Effector memory CD8-positive, alpha-beta T cell (primary cell): ENCODE data around the gene RAI2.

Experiments
- ATAC-seq: fragments of 150-1000 bp; cut with Tn5 transposase; replicated peaks from 2 replicates; pipeline ENCODE4 v1.10.0; 2021; ENCODE audit warnings: mild to moderate bottlenecking, moderate library complexity
- DNase-seq, 3 experiments: peaks; one replicate each; pipeline ENCODE4 v3.0.0; 2021
- H3K27ac Mint-ChIP-seq, 2 donors: one replicate each; pipeline ENCODE4 v1.8.0; 2022; ENCODE audit warnings: mild to moderate bottlenecking in 2 of 2, mixed read lengths in 2 of 2, moderate library complexity in 2 of 2
- H3K27me3 Mint-ChIP-seq, 2 donors: one replicate each; pipeline ENCODE4 v1.8.0; 2022; ENCODE audit warnings: mixed read lengths in 2 of 2
- H3K36me3 Mint-ChIP-seq: one replicate; pipeline ENCODE4 v1.8.0; 2022; ENCODE audit warnings: mild to moderate bottlenecking, moderate library complexity, mixed read lengths; ENCODE audit not compliant: insufficient read depth
- H3K4me1 Mint-ChIP-seq, 2 donors: one replicate each; pipeline ENCODE4 v1.8.0; 2022; ENCODE audit warnings: low read depth in 2 of 2, mixed read lengths in 2 of 2
- H3K4me3 Mint-ChIP-seq, 2 donors: one replicate each; pipeline ENCODE4 v1.8.0; 2022; ENCODE audit warnings: mild to moderate bottlenecking in 2 of 2, mixed read lengths in 2 of 2, moderate library complexity in 2 of 2
- H3K9me3 Mint-ChIP-seq, 2 donors: one replicate each; pipeline ENCODE4 v1.8.0; 2022; ENCODE audit warnings: mixed read lengths in 2 of 2
- total RNA-seq, 9 experiments: gene quantifications; one replicate each; lab custom pipeline; 2026; lab: John Stamatoyannopoulos, UW

The RAI2 gene
- 0 to 0.84 (median 0.17) reads per million in 9 experiments for total RNA-seq

DNA sequence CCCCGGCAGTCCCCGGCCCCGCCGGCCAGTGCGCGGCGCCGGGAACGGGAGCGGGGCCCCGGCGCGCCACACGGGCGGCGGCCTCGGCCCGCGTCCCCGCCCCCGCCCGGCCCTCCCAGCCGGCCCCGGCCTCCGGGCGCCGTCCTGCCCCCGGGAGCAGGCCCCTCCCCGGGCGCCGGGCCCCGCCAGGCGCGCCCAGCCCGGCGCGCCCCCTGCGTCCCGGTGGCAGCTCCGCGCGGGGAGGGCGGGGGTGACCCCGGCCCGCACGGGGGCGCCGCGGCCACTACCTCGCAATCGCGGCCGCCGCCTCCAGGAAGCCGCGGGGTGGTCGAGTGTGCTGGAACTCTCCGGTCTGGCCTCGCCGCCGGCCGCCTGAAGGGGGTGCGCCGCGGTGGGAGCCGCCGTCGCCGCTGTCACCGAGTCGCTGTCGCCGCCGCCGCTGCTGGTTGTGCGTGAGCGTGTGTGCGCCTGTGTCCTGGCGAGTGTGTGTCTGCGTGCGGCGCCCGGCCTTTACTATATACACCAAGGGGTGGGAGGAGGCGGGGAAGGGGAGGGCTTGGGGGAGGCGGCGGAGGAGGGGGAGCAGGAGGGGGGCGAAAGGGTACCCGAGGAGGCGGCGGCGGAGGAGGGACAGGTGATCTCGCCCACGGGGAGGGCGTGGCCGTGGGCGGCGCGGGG is at the start of gene RAI2:
RAI2 (minus strand) TSS at position 488 of the 678 bp plus-strand sequence. CDS start 59,288 bp downstream, outside the sequence.
- Mint-ChIP-seq H3K9me3 (no peaks in the 10 kb centered on the region), H3K27ac (no peak within 1 kb of the TSS), H3K27me3 (peaks cover 43 to 58% of the 10 kb centered on the region in 2 donors), H3K4me1 (peaks cover 0 to 2% of the 10 kb centered on the region in 2 donors), H3K36me3 (no peaks in the 10 kb centered on the region), H3K4me3 (peak within 1 kb of the TSS; percentile 31 to 64)
- DNase-seq (no peak), ATAC-seq (no peak)

DNA sequence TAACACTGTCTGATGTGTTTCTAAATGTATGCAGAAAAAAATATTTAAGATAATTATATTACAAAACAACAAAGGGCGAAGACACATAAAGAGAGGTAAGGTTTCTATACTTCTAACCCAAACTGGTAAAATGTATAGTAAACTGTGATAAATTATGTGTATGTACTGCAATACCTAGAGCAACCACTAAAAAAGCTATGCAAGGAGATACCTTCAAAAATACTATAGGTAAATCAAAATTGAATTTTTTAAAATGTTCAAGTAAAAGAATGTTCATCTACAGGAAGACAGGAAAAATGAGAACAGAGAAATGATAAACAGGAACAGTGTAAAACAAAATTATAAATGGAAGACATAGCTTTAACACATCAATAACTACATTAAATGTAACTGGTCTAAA is 27.3 kb upstream of the RAI2 start:
- no peaks in the 10 kb centered on the region for H3K4me1 Mint-ChIP-seq
- no peak overlapping the region for H3K4me3 Mint-ChIP-seq
- H3K36me3 Mint-ChIP-seq = no peaks in the 10 kb centered on the region
- ATAC-seq = no peak
- H3K27ac Mint-ChIP-seq = no peak overlapping the region
- H3K27me3 Mint-ChIP-seq = peaks cover 0 to 9% of the 10 kb centered on the region in 2 donors
- no peak for DNase-seq
- H3K9me3 Mint-ChIP-seq = no peaks in the 10 kb centered on the region

DNA sequence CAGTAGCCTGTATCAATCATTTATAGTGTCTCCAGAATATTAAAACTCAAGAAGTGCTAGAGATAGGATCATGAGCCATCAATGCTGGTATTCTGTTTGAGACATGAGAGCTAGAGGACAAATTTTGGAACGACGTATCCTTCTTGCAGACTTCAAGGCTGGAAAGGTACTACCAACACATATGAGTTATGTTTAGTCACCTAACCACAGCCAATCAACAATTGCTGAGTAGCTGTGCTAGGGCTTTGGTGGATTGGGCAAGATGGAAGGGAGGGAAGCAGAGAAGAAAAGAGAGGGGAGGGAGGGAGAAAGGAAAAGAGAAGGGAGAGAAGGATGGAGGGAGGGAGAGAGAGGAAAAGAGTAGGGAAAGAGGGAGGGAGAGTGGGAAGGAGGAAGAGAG is 21.6 kb upstream of the RAI2 start:
- DNase-seq (no peak), ATAC-seq (no peak)
- Mint-ChIP-seq H3K36me3 (no peaks in the 10 kb centered on the region), H3K4me3 (no peak overlapping the region), H3K27me3 (peaks cover 9 to 10% of the 10 kb centered on the region in 2 donors), H3K27ac (no peak overlapping the region), H3K4me1 (no peaks in the 10 kb centered on the region), H3K9me3 (no peaks in the 10 kb centered on the region)

DNA sequence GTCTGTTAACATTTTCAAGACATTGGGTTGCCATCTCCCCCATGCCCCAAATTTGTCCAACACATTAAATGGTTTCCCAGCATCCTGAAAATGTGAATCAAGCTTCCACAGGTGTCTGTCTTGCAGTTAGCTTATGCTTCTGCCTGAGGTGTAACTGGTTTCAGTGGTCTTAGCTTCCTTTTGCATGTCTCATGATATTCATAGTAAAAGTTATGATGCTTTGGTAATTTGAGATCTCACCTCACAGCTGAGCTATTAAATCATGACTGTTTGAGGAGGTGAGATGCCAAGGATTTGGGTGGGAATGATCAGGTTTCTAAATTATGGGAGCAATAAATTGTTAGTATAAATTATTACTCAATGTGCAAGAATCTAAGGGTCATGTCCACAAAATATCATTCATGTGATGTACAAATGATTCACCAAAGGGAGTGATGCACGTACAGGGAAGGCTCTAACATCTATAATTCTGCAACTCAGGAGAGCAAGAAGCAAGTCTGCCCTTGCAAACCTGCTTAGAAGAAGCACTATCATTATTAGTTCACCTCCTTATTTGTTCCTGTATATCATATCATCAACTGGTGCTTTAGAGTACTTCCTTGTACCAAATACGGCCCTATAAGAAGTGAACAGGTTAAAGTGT is 17.1 kb upstream of the RAI2 start:
- Mint-ChIP-seq H3K4me3 (no peak overlapping the region), H3K27ac (no peak overlapping the region), H3K36me3 (no peaks in the 10 kb centered on the region), H3K27me3 (peaks cover 1 to 9% of the 10 kb centered on the region in 2 donors), H3K9me3 (no peaks in the 10 kb centered on the region), H3K4me1 (no peaks in the 10 kb centered on the region)
- DNase-seq (no peak), ATAC-seq (no peak)

DNA sequence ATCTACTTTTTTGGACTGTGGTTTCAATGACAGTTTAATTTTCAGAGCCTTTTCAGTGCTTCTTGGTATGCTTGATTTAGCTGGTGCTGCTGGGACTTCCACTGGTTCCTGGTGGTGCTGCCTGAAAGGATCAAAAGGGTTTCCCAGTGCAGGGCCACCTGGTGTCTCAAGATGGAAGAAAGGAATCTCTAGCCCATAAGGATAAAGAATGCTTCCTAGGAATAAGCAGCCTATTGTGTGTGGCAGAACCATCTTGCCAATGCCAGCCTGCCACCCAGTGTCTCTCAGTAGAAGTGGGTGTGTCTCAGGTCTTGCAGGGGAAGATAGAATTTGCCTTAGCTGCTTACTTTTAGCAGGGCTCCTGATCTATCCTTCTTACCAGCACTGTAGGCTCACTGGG is 15.0 kb upstream of the RAI2 start:
- ATAC-seq = no peak
- Mint-ChIP-seq H3K4me1 (no peaks in the 10 kb centered on the region), H3K36me3 (no peaks in the 10 kb centered on the region), H3K27ac (no peak overlapping the region), H3K9me3 (no peaks in the 10 kb centered on the region), H3K27me3 (peaks cover 0 to 9% of the 10 kb centered on the region in 2 donors), H3K4me3 (no peak overlapping the region)
- no peak for DNase-seq

DNA sequence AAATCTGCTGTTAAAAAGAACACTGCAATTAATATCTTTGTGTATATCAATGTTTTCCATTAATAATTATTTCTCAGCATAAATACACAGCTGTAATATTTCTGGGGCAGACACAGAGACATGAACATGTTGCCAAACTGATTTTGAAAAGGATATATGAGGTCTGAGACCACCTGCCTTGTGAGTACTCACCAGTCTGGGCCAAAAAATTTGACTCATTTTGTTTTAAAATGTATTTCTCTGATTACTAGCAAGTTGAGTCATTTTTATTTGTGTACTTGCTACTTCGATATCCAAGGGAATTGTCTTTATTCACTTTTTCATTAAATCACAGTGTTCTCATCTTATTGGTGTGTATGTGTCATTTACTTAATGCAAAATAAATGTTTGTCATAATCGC is 8.5 kb upstream of the RAI2 start:
- Mint-ChIP-seq H3K4me3 (no peak overlapping the region), H3K9me3 (no peaks in the 10 kb centered on the region), H3K4me1 (no peaks in the 10 kb centered on the region), H3K36me3 (no peaks in the 10 kb centered on the region), H3K27ac (no peak overlapping the region), H3K27me3 (no peaks in the 10 kb centered on the region)
- ATAC-seq (no peak), DNase-seq (no peak)

DNA sequence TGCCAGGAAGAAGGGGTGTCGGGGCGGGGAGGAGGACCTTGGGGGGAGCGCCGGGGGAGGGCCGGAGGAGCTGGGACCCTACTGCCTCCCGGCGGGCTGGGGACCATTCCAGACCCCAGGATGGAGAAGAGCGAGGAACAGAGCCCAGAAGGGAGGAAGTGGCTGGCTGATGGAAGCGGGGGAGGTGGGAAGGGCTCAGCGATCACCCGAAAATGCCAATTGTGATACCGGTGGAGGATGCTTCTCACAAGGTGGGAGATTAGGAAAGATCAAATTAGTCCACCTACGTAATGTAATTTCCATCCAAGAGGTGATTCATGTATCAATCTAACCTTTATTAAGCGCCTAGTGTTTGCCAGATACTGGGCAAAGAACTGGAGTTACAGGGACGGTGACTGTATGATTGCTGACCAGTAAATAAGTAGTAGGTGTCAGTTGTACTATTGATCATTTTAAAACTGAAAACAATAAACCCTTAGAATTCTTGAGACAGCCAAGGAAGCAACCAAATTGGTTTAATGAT is 452 bp upstream of the RAI2 start:
- Mint-ChIP-seq H3K27me3 (peaks cover 43 to 58% of the 10 kb centered on the region in 2 donors), H3K36me3 (no peaks in the 10 kb centered on the region), H3K4me1 (peaks cover 0 to 2% of the 10 kb centered on the region in 2 donors), H3K9me3 (no peaks in the 10 kb centered on the region), H3K27ac (no peak overlapping the region), H3K4me3 (peak overlapping the region; percentile 14 to 31)
- no peak for ATAC-seq
- DNase-seq = no peak

DNA sequence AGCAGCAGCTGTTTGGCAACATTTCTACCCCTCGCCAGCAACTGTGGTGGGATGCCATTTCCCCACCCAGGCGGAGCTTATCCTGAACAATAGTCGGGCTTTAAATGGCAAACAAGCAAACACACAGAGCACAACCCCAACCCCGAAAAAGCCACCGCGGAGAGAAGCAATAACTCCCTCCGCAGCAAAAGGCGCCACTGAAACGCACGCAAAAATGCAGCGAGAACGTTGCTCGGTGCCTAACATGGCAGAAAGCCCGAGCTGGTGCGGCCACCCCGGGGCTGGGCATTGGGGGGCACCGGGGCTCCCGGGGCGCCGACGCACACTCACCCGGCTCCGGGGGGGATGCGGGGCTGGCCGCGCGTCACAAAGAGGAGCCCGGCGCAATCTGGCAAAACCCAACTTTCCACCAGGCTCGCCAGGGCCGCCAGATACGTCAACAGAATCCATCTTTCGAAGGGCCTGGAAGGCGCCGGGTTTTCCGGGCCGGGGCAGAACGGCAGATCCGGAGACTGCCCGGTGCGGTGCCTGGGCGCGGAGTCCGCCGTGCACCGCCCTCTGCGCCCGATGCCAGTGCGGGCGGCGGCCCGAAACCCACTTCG is 818 bp downstream of the RAI2 start:
- no peak for ATAC-seq
- H3K36me3 Mint-ChIP-seq = no peaks in the 10 kb centered on the region
- H3K27ac Mint-ChIP-seq = no peak overlapping the region
- H3K9me3 Mint-ChIP-seq = no peaks in the 10 kb centered on the region
- peak overlapping the region in 1 of 2 donors; percentile 64 for H3K4me3 Mint-ChIP-seq
- peaks cover 43 to 59% of the 10 kb centered on the region in 2 donors for H3K27me3 Mint-ChIP-seq
- peaks cover 0 to 2% of the 10 kb centered on the region in 2 donors for H3K4me1 Mint-ChIP-seq
- DNase-seq = no peak

DNA sequence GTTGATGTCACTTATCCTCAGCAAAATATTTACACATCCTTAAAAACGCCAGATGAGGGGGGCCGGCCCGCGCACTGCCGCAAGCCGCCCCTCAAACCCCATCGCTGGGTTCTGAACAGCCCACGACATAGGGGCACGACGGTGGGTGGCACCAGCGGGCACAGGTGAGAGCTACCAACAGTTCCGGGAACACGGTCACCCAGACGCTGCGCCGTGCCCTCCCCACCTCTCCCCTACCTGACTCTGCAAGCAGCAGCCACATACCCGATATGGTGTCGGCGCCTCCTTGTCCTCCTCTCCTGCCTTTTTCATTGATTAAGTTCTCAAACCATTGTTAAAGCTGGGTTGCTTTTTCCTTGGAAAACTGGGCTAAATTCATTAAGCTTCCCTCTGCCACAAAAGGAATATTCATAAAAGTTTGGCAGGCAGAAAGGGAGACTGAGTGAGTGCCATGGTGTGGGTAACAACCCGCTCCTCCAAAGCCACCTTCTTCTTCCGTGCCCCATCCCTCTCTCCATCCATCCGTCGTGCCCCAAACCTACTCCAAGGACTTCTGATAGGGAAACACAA is 1.4 kb downstream of the RAI2 start:
- no peaks in the 10 kb centered on the region for H3K9me3 Mint-ChIP-seq
- DNase-seq = no peak
- ATAC-seq = no peak
- H3K27ac Mint-ChIP-seq = no peak overlapping the region
- peaks cover 43 to 64% of the 10 kb centered on the region in 2 donors for H3K27me3 Mint-ChIP-seq
- peak overlapping the region in 1 of 2 donors; percentile 64 for H3K4me3 Mint-ChIP-seq
- H3K36me3 Mint-ChIP-seq = no peaks in the 10 kb centered on the region
- peaks cover 0 to 2% of the 10 kb centered on the region in 2 donors for H3K4me1 Mint-ChIP-seq

DNA sequence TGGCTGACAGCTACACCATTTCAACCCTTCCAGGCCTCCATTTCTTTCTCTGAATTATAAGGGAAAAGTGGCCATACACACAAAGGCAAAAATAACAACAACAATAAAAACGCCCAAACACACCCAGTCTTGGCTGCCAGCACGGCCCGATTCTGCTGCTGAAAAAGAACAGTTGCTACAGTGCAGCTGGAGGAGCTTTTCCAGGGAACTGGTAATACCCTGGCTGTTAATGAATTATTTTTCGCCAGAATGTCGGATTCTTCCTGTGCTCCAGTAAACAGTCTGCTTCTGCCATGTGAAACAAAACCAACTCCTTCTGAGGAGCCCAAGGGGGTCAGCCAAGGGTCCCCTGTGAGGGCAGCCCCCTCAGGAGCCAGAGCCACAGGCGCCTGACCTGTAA is 6.6 kb downstream of the RAI2 start:
- Mint-ChIP-seq H3K4me3 (no peak overlapping the region), H3K27ac (no peak overlapping the region), H3K4me1 (no peaks in the 10 kb centered on the region), H3K9me3 (no peaks in the 10 kb centered on the region), H3K27me3 (peaks cover 13 to 39% of the 10 kb centered on the region in 2 donors), H3K36me3 (no peaks in the 10 kb centered on the region)
- no peak for DNase-seq
- no peak for ATAC-seq

DNA sequence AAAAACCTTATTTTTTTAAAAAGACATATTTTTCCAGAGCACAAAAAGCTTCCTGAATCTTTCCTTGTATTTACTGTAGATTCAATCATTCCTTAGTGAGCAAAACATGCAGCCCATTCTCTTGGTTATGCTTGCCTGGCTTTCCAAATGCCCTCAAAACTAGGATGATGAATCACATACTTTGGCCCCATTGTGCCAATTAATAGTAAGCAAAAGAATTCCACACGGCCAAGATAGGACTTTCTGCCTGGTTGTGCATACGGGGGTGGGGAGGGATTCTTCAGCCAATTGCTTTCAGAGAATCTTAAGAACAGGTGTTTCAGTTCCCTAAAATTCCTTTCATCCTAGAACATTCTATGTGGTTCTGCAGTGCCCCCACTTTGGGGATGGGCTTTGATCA is 7.0 kb downstream of the RAI2 start:
- H3K4me3 Mint-ChIP-seq = no peak overlapping the region
- H3K4me1 Mint-ChIP-seq = no peaks in the 10 kb centered on the region
- H3K9me3 Mint-ChIP-seq = no peaks in the 10 kb centered on the region
- ATAC-seq (no peak), DNase-seq (no peak)
- no peak overlapping the region for H3K27ac Mint-ChIP-seq
- peaks cover 9 to 35% of the 10 kb centered on the region in 2 donors for H3K27me3 Mint-ChIP-seq
- no peaks in the 10 kb centered on the region for H3K36me3 Mint-ChIP-seq

DNA sequence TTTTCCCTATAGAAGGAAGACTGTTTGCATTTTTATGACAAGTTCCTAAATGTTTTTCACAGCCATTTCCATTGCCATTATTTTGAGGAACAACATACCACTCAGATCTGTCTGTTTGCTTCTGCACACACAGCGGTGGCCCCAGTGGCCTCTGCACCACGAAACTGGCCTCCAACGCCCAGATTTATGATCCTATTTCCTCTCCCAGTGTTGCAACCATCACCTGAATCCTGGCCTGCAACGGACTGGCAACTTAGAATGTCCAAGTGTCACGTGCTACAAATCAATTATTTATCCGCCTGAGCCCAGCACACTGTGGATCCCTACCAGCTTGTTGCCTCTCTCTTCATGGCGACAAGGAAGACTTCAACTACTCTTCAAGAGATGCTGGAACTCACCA is 9.2 kb downstream of the RAI2 start:
- H3K9me3 Mint-ChIP-seq = no peaks in the 10 kb centered on the region

DNA sequence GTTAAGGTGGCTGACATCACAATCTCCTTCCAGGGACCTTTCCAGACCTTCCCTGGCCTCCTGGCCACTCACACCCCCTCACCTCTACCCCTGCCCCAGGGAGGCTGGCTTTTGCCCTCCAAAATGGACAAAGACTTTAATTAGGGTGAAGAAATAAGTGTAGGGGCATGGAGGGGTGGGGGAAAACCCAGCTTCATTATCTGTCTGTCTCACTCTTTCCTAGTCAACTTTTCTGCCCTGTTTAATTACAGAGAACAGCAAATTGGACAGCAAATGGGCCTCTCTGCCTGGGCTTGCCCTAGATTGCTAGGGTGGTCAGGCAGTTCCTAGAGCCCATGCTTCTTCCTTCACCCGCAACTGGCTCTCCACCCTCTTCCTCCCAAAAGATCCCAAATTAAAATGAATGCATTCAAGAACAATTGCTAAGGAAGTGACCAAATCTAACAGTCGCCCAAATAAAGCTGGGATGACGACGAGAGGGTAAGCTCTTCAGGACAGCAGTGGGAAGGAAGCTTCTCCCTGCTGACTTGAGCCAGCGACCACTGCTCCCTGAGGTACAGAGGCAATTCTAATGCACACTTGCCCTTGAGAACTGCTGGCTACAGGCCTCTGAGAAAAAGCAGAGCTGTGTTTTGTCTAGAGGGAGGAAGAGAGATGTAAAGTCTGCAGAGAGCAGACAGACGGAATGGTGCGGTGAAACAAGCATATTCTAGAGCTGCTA is 12.4 kb downstream of the RAI2 start:
- Mint-ChIP-seq H3K9me3 (no peaks in the 10 kb centered on the region), H3K4me3 (no peak overlapping the region), H3K27me3 (peaks cover 0 to 9% of the 10 kb centered on the region in 2 donors), H3K27ac (no peak overlapping the region), H3K4me1 (no peaks in the 10 kb centered on the region), H3K36me3 (peaks cover 3% of the 10 kb centered on the region)
- DNase-seq (no peak), ATAC-seq (no peak)

More for the DNA sequence above, 9.2 kb downstream of the RAI2 start:
- DNase-seq = no peak
- no peak overlapping the region for H3K27ac Mint-ChIP-seq
- no peak for ATAC-seq
- no peak overlapping the region for H3K4me3 Mint-ChIP-seq
- peaks cover 3% of the 10 kb centered on the region for H3K36me3 Mint-ChIP-seq
- no peaks in the 10 kb centered on the region for H3K4me1 Mint-ChIP-seq
- H3K27me3 Mint-ChIP-seq = peaks cover 0 to 17% of the 10 kb centered on the region in 2 donors
